Mesendoderm (in vitro differentiated cells): ENCODE measurements around the gene ARMH4.
"Not testable (repeated sequence)": the region's sequence is repeated elsewhere in the genome, so short reads cannot be mapped to it uniquely, and the experiment has no call there.

Experiments
- DNase-seq: peaks from one replicate; pipeline ENCODE4 v3.0.0; 2013
- H2AK5ac ChIP-seq: 2 replicates; pipeline ENCODE4 v1.6.1; 2013; ENCODE audit warnings: low read length, inconsistent platforms
- H2BK120ac ChIP-seq: 2 replicates; pipeline ENCODE4 v1.6.1; 2013; ENCODE audit warnings: low read depth, mild to moderate bottlenecking, low read length, moderate library complexity, mixed read lengths
- H2BK15ac ChIP-seq: replicated peaks from 2 replicates; pipeline ENCODE4 v1.6.1; 2013; ENCODE audit warnings: low read depth, mild to moderate bottlenecking, moderate library complexity
- H2BK5ac ChIP-seq: 2 replicates; pipeline ENCODE4 v1.6.1; 2013; ENCODE audit warnings: low read length, inconsistent platforms
- H3K18ac ChIP-seq: 2 replicates; pipeline ENCODE4 v1.6.1; 2013; ENCODE audit warnings: mild to moderate bottlenecking, low read length, mixed read lengths
- H3K23ac ChIP-seq: one replicate; pipeline ENCODE4 v1.6.1; 2013; ENCODE audit warnings: low read length
- H3K27ac ChIP-seq: 2 replicates; pipeline ENCODE4 v1.5.1; 2013; ENCODE audit warnings: low read depth, mild to moderate bottlenecking, inconsistent platforms, low read length, moderate library complexity
- H3K27me3 ChIP-seq: 2 replicates; pipeline ENCODE4 v1.6.1; 2013; ENCODE audit warnings: low read length, control low read depth, mild to moderate bottlenecking, inconsistent platforms; ENCODE audit not compliant: insufficient read depth, poor library complexity
- H3K36me3 ChIP-seq: 2 replicates; pipeline ENCODE4 v1.6.1; 2013; ENCODE audit warnings: low read length, inconsistent platforms; ENCODE audit not compliant: control insufficient read depth, insufficient read depth
- H3K4ac ChIP-seq: one replicate; pipeline ENCODE4 v1.6.1; 2013; ENCODE audit warnings: low read depth, mild to moderate bottlenecking, low read length, moderate library complexity
- H3K4me1 ChIP-seq: 2 replicates; pipeline ENCODE4 v1.6.1; 2013; ENCODE audit warnings: low read depth, low read length, inconsistent platforms; ENCODE audit not compliant: control insufficient read depth
- H3K4me2 ChIP-seq: 2 replicates; pipeline ENCODE4 v1.6.1; 2013; ENCODE audit warnings: low read length
- H3K4me3 ChIP-seq: 2 replicates; pipeline ENCODE4 v1.5.1; 2013; ENCODE audit warnings: mild to moderate bottlenecking, low read length
- H3K56ac ChIP-seq: one replicate; pipeline ENCODE4 v1.6.1; 2013; ENCODE audit warnings: low read length
- H3K79me1 ChIP-seq: 2 replicates; pipeline ENCODE4 v1.6.1; 2013; ENCODE audit warnings: low read length, inconsistent platforms
- H3K79me2 ChIP-seq: 2 replicates; pipeline ENCODE4 v1.6.1; 2013; ENCODE audit warnings: mild to moderate bottlenecking, low read length; ENCODE audit not compliant: control insufficient read depth, insufficient read depth
- H3K9ac ChIP-seq: 2 replicates; pipeline ENCODE4 v1.6.1; 2013; ENCODE audit warnings: low read length, inconsistent platforms
- H4K5ac ChIP-seq: one replicate; pipeline ENCODE4 v1.6.1; 2013; ENCODE audit warnings: low read length
- H4K8ac ChIP-seq: one replicate; pipeline ENCODE4 v1.6.1; 2013; ENCODE audit warnings: low read depth, mild to moderate bottlenecking, control low read depth, low read length, moderate library complexity
- WGBS: extraction: QIAGEN DNeasy Blood & Tissue Kit; methylation state at CpG from one replicate; pipeline ENCODE4 v1.1.7; 2013; ENCODE audit warnings: low lambda C conversion rate, missing lambda C conversion rate; ENCODE audit not compliant: insufficient coverage; ENCODE audit errors: extremely low coverage; 5-methylcytosine and 5-hydroxymethylcytosine counted together

Gene ARMH4

DNA sequence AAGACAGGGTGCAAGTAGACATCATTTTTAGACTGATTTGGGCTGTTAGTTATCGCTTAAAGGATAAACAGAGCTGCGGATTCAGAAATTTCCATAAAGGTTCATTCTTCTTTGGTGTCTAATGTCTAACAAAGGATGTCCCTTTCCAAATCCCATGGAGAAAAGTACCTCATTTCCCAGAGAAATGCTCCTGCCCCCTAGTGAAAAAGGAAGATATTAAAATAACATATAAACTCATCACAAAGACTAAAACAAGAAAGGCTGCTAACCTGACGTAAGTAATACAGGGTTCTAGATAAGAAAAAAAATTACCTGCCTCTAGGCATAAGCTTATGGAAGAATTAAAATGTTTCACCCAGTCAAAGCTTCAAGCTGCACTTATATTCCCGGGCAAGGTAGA lies 22.8 kb downstream of the ARMH4 start:
- Histone ChIP-seq H3K27ac (no peak overlapping the region), H3K36me3 (no peaks in the 10 kb centered on the region), H3K56ac (no peak overlapping the region), H3K18ac (no peak overlapping the region), H2BK5ac (no peak overlapping the region), H2BK120ac (no peak overlapping the region), H4K5ac (no peak overlapping the region), H3K23ac (no peak overlapping the region), H3K27me3 (no peaks in the 10 kb centered on the region), H3K79me2 (no peaks in the 10 kb centered on the region), H3K9ac (no peak overlapping the region), H3K4ac (no peak overlapping the region), H3K79me1 (no peaks in the 10 kb centered on the region), H3K4me2 (no peak overlapping the region), H2AK5ac (no peak overlapping the region), H3K4me3 (no peak overlapping the region), H3K4me1 (no peaks in the 10 kb centered on the region), H4K8ac (no peak overlapping the region), H2BK15ac (no peak overlapping the region)
- no CpG with 5 or more reads among the region's 4 CpGs for WGBS
- DNase-seq, result no peak

- no peaks in the 10 kb centered on the region for H3K79me1 ChIP-seq
- H3K23ac ChIP-seq, result no peak overlapping the region
- no peak overlapping the region for H2BK120ac ChIP-seq
- no peak overlapping the region for H2AK5ac ChIP-seq
- H3K79me2 ChIP-seq, result no peaks in the 10 kb centered on the region
- no peak overlapping the region for H3K27ac ChIP-seq
- DNase-seq, result no peak
- H3K56ac ChIP-seq, result no peak overlapping the region
- no CpG with 5 or more reads among the region's 2 CpGs for WGBS
- no peak overlapping the region for H3K18ac ChIP-seq
- no peak overlapping the region for H4K5ac ChIP-seq
- H3K9ac ChIP-seq, result no peak overlapping the region
- no peak overlapping the region for H2BK15ac ChIP-seq
- no peak overlapping the region for H3K4me3 ChIP-seq
- no peak overlapping the region for H4K8ac ChIP-seq
- H3K27me3 ChIP-seq, result no peaks in the 10 kb centered on the region
- no peak overlapping the region for H2BK5ac ChIP-seq
- no peak overlapping the region for H3K4ac ChIP-seq
- H3K4me1 ChIP-seq, result no peaks in the 10 kb centered on the region
- no peak overlapping the region for H3K4me2 ChIP-seq
- H3K36me3 ChIP-seq, result no peaks in the 10 kb centered on the region
Observed at GRCh38 chr14:58128416-58128815, 23.6 kb downstream of the ARMH4 start.

DNA sequence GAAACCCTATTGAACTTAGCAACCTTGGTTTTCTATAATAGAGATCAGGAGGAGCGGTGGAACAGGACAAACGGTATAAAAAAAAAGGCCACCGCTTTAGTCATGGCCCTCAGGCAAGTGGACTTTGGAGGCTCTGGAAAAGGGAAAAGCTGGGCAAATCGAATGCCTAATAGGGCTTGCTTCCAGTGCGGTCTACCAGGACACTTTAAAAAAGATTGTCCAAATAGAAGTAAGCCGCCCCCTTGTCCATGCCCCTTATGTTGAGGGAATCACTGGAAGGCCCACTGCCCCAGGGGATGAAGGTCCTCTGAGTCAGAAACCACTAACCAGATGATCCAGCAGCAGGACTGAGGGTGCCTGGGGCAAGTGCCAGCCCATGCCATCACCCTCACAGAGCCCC lies 29.5 kb downstream of the ARMH4 start:
- not testable (repeated sequence) for H2BK5ac ChIP-seq, H3K4ac ChIP-seq, H4K8ac ChIP-seq, H2AK5ac ChIP-seq, H3K18ac ChIP-seq, H3K23ac ChIP-seq, H3K27ac ChIP-seq, H3K4me2 ChIP-seq, H2BK15ac ChIP-seq, H3K79me1 ChIP-seq, H4K5ac ChIP-seq, DNase-seq, H2BK120ac ChIP-seq, H3K79me2 ChIP-seq, H3K27me3 ChIP-seq, H3K56ac ChIP-seq, H3K4me3 ChIP-seq, H3K36me3 ChIP-seq, H3K4me1 ChIP-seq, H3K9ac ChIP-seq
- WGBS, result no CpG with 5 or more reads among the region's 6 CpGs

- Histone ChIP-seq H3K4ac (no peak overlapping the region), H2BK120ac (no peak overlapping the region), H3K9ac (no peak overlapping the region), H3K36me3 (no peaks in the 10 kb centered on the region), H3K56ac (no peak overlapping the region), H2BK5ac (no peak overlapping the region), H2AK5ac (no peak overlapping the region), H3K27me3 (no peaks in the 10 kb centered on the region), H4K5ac (no peak overlapping the region), H3K18ac (no peak overlapping the region), H3K4me2 (no peak overlapping the region), H3K4me3 (no peak overlapping the region), H3K79me2 (no peaks in the 10 kb centered on the region), H4K8ac (no peak overlapping the region), H3K23ac (no peak overlapping the region), H2BK15ac (no peak overlapping the region), H3K27ac (no peak overlapping the region), H3K79me1 (no peaks in the 10 kb centered on the region), H3K4me1 (no peaks in the 10 kb centered on the region)
- WGBS, result no CpG with 5 or more reads among the region's 5 CpGs
- no peak for DNase-seq
Observed at GRCh38 chr14:58121530-58122186, 30.4 kb downstream of the ARMH4 start.

GRCh38 chr14:58119381-58119780 lies 32.6 kb downstream of the ARMH4 start:
- Histone ChIP-seq H3K4me1 (no peaks in the 10 kb centered on the region), H3K4me2 (no peak overlapping the region), H3K4ac (no peak overlapping the region), H3K27ac (no peak overlapping the region), H3K79me2 (no peaks in the 10 kb centered on the region), H3K36me3 (no peaks in the 10 kb centered on the region), H4K8ac (no peak overlapping the region), H3K56ac (no peak overlapping the region), H2BK15ac (no peak overlapping the region), H4K5ac (no peak overlapping the region), H3K9ac (no peak overlapping the region), H3K23ac (no peak overlapping the region), H3K4me3 (no peak overlapping the region), H2AK5ac (no peak overlapping the region), H3K18ac (no peak overlapping the region), H3K79me1 (no peaks in the 10 kb centered on the region), H3K27me3 (no peaks in the 10 kb centered on the region), H2BK5ac (no peak overlapping the region), H2BK120ac (no peak overlapping the region)
- WGBS, result no CpG with 5 or more reads among the region's 3 CpGs
- no peak for DNase-seq
